Activated CD4-positive, alpha-beta T cell treated with anti-CD3 and anti-CD28 coated beads, Interleukin-2, amount 10 ng/mL, durations not matched to agents 24 days and 14 days (primary cell): ENCODE results near the gene MUC6. TPM values are rescaled to one million over a fixed set of nuclear protein-coding genes. Genes with fewer than 3 reads are reported as not detected.
A peak's percentile ranks its signal among the peaks of the same experiment; 100 is the strongest.
"Not testable (repeated sequence)": the region's sequence is repeated elsewhere in the genome, so short reads cannot be mapped to it uniquely, and the experiment has no call there.

ENCODE experiments used
- DNase-seq: peaks from one replicate; pipeline ENCODE4 v3.0.0; 2022
- H3K27ac Mint-ChIP-seq: one replicate; pipeline ENCODE4 v1.8.0; 2022; ENCODE audit warnings: mild to moderate bottlenecking, mixed read lengths
- H3K27me3 Mint-ChIP-seq: one replicate; pipeline ENCODE4 v1.8.0; 2022; ENCODE audit warnings: mixed read lengths
- H3K36me3 Mint-ChIP-seq: one replicate; pipeline ENCODE4 v1.8.0; 2022; ENCODE audit warnings: low read depth, mild to moderate bottlenecking, mixed read lengths
- H3K4me1 Mint-ChIP-seq: one replicate; pipeline ENCODE4 v1.8.0; 2021; ENCODE audit warnings: mixed read lengths
- H3K4me3 Mint-ChIP-seq: one replicate; pipeline ENCODE4 v1.8.0; 2022; ENCODE audit warnings: mild to moderate bottlenecking, moderate library complexity, mixed read lengths
- H3K9me3 Mint-ChIP-seq: one replicate; pipeline ENCODE4 v1.8.0; 2021; ENCODE audit warnings: mixed read lengths
- intact Hi-C: fragments of 100-400 bp; cut with micrococcal nuclease; formaldehyde crosslinking; loops from one replicate; pipeline ENCODE4 v1.15.1; 2023
- total RNA-seq: library from RNA; stranded (reverse); gene quantifications from 2 replicates; pipeline ENCODE4 v1.2.3, GENCODE V29; 2022

Gene MUC6
- total RNA-seq, 1 donor from 2014 or later: not detected

DNA sequence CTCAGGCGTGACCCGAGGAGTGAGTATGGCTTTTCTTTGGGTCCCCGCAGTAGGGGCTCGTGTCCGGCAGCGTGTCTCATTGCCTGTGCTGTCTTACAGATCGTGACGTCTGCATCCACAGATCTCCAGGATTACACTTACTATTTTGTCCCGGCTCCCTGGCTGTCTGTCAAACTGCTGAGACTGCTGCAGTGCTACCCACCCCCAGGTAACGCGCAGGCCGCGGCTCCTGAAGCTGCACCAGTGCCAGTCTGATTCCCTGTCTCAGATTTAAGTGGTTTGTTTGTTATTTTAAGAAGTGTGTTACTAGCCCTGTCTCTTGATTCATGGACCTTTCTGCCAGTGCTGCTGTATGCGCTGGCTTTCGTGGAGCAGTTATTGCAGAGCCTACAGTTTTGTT, 52.0 kb downstream of the MUC6 start:
- Mint-ChIP-seq H3K36me3 (peaks cover 17% of the 10 kb centered on the region), H3K27ac (no peak overlapping the region), H3K27me3 (no peaks in the 10 kb centered on the region), H3K4me1 (no peaks in the 10 kb centered on the region), H3K9me3 (no peaks in the 10 kb centered on the region), H3K4me3 (no peak overlapping the region)
- no peak for DNase-seq
- intact Hi-C loops: no loop called here

DNA sequence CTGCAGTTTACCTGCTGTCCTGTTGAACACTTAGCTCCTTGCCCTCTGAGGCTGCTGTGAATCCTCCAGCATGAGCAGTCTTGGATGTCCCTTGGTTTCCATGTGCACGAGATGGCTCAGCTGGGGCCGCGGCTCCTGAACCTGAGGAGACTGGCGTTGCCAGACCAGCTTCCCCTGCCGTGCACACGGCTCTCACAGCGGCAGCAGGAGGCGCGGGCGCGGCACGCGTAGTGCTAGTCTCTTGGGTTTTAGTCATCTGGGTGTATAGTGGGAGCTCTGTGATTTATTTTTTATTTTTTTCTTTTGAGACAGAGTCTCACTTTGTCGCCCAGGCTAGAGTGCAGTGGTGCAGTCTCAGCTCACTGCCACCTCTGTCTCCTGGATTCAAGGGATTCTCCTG, 54.8 kb downstream of the MUC6 start:
- Mint-ChIP-seq H3K4me1 (no peaks in the 10 kb centered on the region), H3K4me3 (no peak overlapping the region), H3K27ac (no peak overlapping the region), H3K9me3 (no peaks in the 10 kb centered on the region), H3K27me3 (no peaks in the 10 kb centered on the region), H3K36me3 (peaks cover 18% of the 10 kb centered on the region)
- DNase-seq: no peak
- intact Hi-C loops: no loop called here

DNA sequence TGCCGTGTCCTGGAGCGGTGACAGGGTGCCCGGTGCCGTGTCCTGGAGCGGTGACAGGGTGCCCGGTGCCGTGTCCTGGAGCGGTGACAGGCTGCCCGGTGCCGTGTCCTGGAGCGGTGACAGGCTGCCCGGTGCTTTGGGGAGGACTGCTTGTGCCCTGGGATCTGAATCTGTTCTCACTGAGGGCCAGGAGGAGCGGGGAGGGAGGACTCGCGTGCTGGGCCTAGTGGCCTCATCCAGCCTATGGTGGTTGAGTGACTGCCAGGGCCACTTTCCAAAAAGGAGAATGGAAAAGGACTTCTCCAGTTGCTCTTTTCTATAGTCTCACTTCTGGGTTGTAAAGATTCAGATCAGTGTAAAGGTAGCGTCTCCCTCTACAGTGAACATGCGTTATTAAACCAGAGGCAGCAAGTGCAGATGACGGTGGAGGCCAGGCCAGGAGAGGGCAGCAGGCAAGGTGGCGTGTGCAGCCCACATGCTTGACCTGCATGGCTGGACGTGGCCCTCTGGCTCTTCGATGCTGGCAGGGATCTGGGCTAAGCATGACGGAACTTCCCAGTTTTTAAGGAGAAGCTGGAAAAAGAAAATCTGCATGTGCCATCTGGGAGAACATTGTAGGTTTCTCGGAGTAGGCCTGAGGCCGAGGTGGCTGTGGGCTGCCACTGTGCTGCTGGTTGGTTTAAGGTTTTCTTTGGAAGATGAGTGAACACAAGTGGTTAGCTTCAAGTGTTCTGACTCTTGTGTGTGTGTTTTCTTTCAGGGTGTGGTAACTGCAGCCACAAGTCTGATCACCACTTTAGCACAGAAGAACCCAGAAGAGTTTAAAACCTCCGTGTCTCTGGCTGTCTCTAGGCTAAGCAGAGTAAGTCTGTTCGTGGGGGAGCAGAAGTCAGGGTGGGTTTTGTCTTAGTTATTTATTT, 55.8 kb downstream of the MUC6 start:
- DNase-seq: no peak
- intact Hi-C loops: no loop called here
- Mint-ChIP-seq H3K27ac (no peak overlapping the region), H3K4me1 (peaks cover 4% of the 10 kb centered on the region), H3K9me3 (no peaks in the 10 kb centered on the region), H3K4me3 (no peak overlapping the region), H3K36me3 (peaks cover 18% of the 10 kb centered on the region), H3K27me3 (no peaks in the 10 kb centered on the region)

DNA sequence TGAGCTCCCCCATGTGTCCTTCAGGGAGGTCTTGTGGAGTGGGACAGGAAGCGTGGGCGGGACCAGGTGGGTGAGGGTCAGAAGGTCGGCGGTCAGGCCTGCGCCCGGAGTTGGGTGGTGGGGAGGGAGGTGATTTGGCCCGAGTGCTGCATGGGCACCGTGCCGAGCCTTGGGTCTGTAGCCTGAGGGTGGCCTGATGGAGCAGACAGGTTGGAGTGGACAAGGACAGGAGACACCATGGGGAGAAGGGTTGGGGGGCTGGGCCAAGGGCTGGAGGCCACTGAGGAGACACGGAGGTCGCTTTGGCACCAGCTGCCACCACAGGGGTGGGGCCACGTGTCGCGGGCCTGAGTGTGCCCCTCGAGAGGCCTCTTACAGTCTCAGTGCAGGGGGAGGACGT, 57.7 kb downstream of the MUC6 start:
- H3K27ac Mint-ChIP-seq: no peak overlapping the region
- DNase-seq: no peak
- no peak overlapping the region for H3K4me3 Mint-ChIP-seq
- H3K4me1 Mint-ChIP-seq: peaks cover 4% of the 10 kb centered on the region
- no peaks in the 10 kb centered on the region for H3K9me3 Mint-ChIP-seq
- H3K36me3 Mint-ChIP-seq: peaks cover 12% of the 10 kb centered on the region
- intact Hi-C loops: no loop called here
- H3K27me3 Mint-ChIP-seq: no peaks in the 10 kb centered on the region

GRCh38 chr11:977830-978720, 58.4 kb downstream of the MUC6 start:
- Mint-ChIP-seq H3K27ac (no peak overlapping the region), H3K9me3 (no peaks in the 10 kb centered on the region), H3K4me1 (peaks cover 4% of the 10 kb centered on the region), H3K27me3 (no peaks in the 10 kb centered on the region), H3K36me3 (peaks cover 11% of the 10 kb centered on the region), H3K4me3 (no peak overlapping the region)
- no peak for DNase-seq
- intact Hi-C loops: no loop called here

DNA sequence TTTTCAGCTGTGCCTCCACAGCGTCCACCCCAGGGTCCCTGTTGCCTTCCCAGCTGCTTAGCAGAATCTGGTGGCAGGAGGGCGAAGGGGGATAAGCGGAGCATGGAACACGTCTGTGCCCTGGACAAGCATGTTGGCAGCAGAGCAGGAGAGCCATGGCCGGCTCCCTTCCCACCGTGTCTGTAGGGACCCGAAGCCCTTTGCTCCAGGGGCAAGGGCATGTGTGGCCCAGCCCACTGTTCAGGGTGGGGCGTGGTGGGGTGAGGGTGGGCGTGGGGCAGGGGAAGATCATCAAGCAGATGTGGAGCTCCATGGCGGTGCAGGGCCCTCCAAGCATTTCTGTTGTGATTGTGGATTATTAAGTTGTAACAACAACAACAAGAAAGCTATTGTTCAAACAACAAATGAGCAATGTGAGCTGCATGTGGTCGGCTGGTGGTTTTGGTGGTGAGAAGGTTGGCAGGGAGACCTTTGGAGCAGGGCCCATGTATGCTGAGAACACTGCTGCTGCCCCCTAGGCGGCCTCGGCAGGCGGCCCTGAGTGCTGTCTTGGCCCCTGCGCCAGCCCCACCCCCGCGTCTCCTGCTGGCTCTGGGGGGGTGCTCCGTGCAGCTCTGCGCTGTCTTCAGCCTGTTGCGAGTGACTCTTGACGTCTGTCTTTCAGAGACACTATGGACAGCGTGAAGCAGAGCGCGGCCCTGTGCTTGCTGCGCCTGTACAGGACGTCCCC, 59.9 kb downstream of the MUC6 start:
- H3K27ac Mint-ChIP-seq: no peak overlapping the region
- H3K27me3 Mint-ChIP-seq: no peaks in the 10 kb centered on the region
- DNase-seq: peak; percentile 64
- H3K36me3 Mint-ChIP-seq: peaks cover 12% of the 10 kb centered on the region
- intact Hi-C loops: no loop called here
- peaks cover 4% of the 10 kb centered on the region for H3K4me1 Mint-ChIP-seq
- H3K4me3 Mint-ChIP-seq: no peak overlapping the region
- no peaks in the 10 kb centered on the region for H3K9me3 Mint-ChIP-seq

GRCh38 chr11:975827-976226, 60.7 kb downstream of the MUC6 start:
- intact Hi-C loops: no loop called here
- no peak overlapping the region for H3K27ac Mint-ChIP-seq

GRCh38 chr11:975376-975775, 61.1 kb downstream of the MUC6 start:
- DNase-seq: peak; percentile 58
- H3K9me3 Mint-ChIP-seq, H3K27me3 Mint-ChIP-seq, H3K4me3 Mint-ChIP-seq, H3K27ac Mint-ChIP-seq, intact Hi-C loops: not testable (repeated sequence)
- H3K4me1 Mint-ChIP-seq: peaks cover 14% of the 10 kb centered on the region
- H3K36me3 Mint-ChIP-seq: peaks cover 15% of the 10 kb centered on the region

More at GRCh38 chr11:975827-976226, 60.7 kb downstream of the MUC6 start:
- peak; percentile 66 for DNase-seq
- Mint-ChIP-seq H3K4me3 (no peak overlapping the region), H3K9me3 (no peaks in the 10 kb centered on the region), H3K36me3 (peaks cover 15% of the 10 kb centered on the region), H3K27me3 (no peaks in the 10 kb centered on the region), H3K4me1 (peaks cover 9% of the 10 kb centered on the region)

DNA sequence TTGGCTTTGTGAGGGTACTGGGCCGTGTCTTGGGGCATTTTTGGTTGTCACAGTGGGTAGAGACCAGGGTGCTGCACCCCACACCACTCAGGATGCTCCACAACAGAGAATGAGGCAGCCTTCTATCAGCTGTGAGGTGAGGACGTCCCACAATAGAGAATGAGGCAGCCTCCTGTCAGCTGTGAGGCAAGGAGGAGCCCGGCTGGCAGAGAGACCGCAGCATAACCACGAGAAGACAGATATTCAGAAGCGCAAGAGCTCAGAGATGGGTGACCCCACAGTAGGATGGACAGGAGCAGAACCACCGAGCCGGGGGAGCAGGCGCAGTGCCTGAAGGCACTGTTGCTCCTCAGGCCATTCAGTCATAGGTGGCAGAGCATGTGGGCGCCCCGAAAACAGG, 63.3 kb downstream of the MUC6 start:
- no peak for DNase-seq
- H3K4me1 Mint-ChIP-seq: peaks cover 22% of the 10 kb centered on the region
- intact Hi-C loops: no loop called here
- H3K4me3 Mint-ChIP-seq: no peak overlapping the region
- no peaks in the 10 kb centered on the region for H3K9me3 Mint-ChIP-seq
- H3K36me3 Mint-ChIP-seq: peaks cover 15% of the 10 kb centered on the region
- H3K27ac Mint-ChIP-seq: no peak overlapping the region
- H3K27me3 Mint-ChIP-seq: no peaks in the 10 kb centered on the region

GRCh38 chr11:972523-973211, 63.9 kb downstream of the MUC6 start:
- H3K27ac Mint-ChIP-seq: no peak overlapping the region
- no peak for DNase-seq
- peaks cover 22% of the 10 kb centered on the region for H3K4me1 Mint-ChIP-seq
- no peaks in the 10 kb centered on the region for H3K27me3 Mint-ChIP-seq
- no peak overlapping the region for H3K4me3 Mint-ChIP-seq
- intact Hi-C loops: no loop called here
- H3K36me3 Mint-ChIP-seq: peaks cover 15% of the 10 kb centered on the region
- no peaks in the 10 kb centered on the region for H3K9me3 Mint-ChIP-seq

DNA sequence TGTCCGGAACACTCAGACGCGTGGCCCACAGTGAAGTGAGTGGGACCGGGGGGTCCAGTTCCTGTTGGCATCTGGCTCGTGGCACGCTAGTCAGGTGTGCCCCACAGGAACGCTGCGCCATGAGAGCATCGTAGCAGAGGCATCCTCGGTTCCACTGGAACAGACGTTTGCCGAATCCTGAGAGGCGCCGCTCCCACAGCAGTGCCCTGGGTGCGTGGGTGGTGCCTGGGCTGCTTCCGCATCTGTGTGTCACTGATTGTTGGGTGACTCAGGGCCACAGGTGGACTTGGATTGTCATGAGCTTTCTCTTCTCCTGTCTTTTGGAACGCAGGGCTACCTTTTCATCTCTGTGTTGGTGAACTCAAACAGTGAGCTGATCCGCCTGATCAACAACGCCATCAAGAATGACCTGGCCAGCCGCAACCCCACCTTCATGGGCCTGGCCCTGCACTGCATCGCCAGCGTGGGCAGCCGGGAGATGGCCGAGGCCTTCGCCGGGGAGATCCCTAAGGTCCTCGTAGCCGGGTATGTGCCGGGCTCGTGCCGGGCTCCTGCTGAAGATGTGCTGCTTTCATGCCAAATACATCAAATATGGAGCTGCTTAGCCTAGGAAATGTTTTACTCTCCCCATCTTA, 64.7 kb downstream of the MUC6 start:
- H3K9me3 Mint-ChIP-seq: no peaks in the 10 kb centered on the region
- no peak overlapping the region for H3K27ac Mint-ChIP-seq
- no peaks in the 10 kb centered on the region for H3K27me3 Mint-ChIP-seq
- intact Hi-C loops: no loop called here
- peaks cover 22% of the 10 kb centered on the region for H3K4me1 Mint-ChIP-seq
- peaks cover 15% of the 10 kb centered on the region for H3K36me3 Mint-ChIP-seq
- no peak overlapping the region for H3K4me3 Mint-ChIP-seq
- DNase-seq: no peak

GRCh38 chr11:971092-971690, 65.3 kb downstream of the MUC6 start:
- DNase-seq: no peak
- Mint-ChIP-seq H3K27me3 (no peaks in the 10 kb centered on the region), H3K4me1 (peaks cover 23% of the 10 kb centered on the region), H3K4me3 (no peak overlapping the region), H3K27ac (peak overlapping the region; percentile 29), H3K9me3 (no peaks in the 10 kb centered on the region), H3K36me3 (peaks cover 17% of the 10 kb centered on the region)
- intact Hi-C loops: no loop called here
